IPS DF 19.7 (cell line): ENCODE measurements around the gene KNTC1.
"Not testable (repeated sequence)": the region's sequence is repeated elsewhere in the genome, so short reads cannot be mapped to it uniquely, and the experiment has no call there.

Experiments used
- DNase-seq: peaks from one replicate; pipeline ENCODE4 v3.0.0-alpha.2; 2013; ENCODE audit warnings: low read depth, low spot score

Gene KNTC1

DNA sequence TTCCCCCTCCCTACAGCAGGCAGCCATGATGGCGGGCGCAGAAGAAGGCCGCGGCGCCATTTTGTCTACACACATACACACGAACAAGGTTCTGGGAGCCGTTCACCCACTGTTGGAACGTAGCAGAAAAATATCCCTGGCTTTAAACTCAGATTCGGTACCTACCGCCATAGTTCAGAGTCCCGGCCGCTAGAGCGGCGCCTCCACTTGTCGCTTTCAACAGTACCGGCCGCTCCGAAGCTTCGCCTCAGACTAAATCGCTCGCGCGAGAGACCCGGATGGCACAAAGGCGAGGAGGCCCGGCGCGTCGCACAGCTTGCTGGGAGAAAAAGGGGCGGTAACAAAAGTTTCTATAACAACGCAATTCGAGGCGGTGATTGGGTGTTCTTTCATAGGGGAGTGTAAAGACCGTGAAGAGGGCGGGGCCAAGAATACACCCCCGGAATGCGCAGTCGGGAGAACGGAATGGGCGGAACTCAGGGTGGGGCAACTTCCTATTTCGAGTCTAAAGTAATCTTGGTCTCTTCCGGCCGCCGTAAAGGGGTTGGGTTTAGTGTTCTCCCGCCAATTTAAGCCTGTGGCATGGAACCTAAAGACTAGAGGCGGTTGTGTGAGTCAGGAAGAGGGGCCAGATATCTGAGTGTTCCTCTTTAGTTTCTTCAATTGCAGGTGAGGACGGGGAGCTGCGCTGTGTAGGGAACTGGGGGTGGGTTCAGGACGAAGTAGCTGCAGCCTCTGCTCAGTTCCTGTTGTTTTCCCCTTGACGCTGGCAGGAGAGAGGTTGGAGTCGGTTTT lies at the start of gene KNTC1, which contains the start of gene RSRC2:
Gene KNTC1 (plus strand): TSS at position 567 of the 795 bp plus-strand sequence. CDS start 2,815 bp downstream, outside the sequence.
Gene RSRC2 (minus strand): TSS at position 254 of the 795 bp plus-strand sequence. CDS start 83 bp downstream, at position 171.
- DNase-seq: peak; percentile 96

- no peak for DNase-seq
These were observed 46.3 kb upstream of the KNTC1 start for GRCh38 chr12:122480753-122481152.

GRCh38 chr12:122481861-122482260 lies 45.2 kb upstream of the KNTC1 start:
- DNase-seq: no peak

GRCh38 chr12:122483969-122484368 lies 43.1 kb upstream of the KNTC1 start:
- DNase-seq: no peak

GRCh38 chr12:122484385-122484784 lies 42.7 kb upstream of the KNTC1 start:
- DNase-seq: not testable (repeated sequence)

- DNase-seq: not testable (repeated sequence)
These were observed 40.7 kb upstream of the KNTC1 start for GRCh38 chr12:122486360-122486759.

- DNase-seq: no peak
These were observed 40.1 kb upstream of the KNTC1 start for GRCh38 chr12:122486805-122487426.

DNA sequence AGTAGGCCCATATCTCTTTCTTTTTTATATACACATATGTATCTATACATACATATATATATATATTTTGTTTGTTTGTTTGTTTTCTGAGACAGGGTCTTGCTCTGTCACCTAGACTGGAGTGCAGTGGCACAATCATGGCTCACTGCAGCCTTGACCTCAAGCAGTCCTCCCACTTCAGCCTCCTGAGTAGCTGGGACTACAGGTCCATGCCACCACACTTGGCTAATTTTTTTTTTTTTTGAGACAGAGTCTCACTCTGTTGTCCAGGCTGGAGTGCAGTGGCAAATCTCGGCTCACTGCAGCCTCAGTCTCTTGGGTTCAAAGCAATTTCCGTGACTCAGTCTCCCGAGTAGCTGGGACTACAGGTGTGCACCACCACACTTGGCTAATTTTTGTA lies 39.2 kb upstream of the KNTC1 start:
- DNase-seq: not testable (repeated sequence)

- no peak for DNase-seq
These were observed 38.0 kb upstream of the KNTC1 start for GRCh38 chr12:122489038-122489437.

- DNase-seq: no peak
These were observed 35.1 kb upstream of the KNTC1 start for GRCh38 chr12:122491991-122492390.

- DNase-seq: not testable (repeated sequence)
These were observed 33.8 kb upstream of the KNTC1 start for GRCh38 chr12:122493222-122493621.

DNA sequence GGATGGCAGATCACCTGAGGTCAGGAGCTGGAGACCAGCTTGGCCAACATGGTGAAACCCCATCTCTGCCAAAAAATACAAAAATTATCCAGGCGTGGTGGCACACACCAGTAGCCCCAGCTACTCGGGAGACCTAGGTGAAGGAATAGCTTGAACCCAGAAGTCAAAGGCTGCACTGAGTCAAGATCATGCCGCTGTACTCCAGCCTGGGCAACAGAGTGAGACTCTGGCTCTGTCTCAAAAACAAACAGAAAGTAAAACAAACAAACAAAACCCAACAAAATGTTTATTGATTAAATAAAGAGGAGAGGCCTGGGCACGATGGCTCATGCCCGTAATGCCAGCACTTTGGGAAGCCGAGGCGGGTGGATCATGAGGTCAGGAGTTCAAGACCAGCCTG lies 31.8 kb upstream of the KNTC1 start:
- no peak for DNase-seq

DNA sequence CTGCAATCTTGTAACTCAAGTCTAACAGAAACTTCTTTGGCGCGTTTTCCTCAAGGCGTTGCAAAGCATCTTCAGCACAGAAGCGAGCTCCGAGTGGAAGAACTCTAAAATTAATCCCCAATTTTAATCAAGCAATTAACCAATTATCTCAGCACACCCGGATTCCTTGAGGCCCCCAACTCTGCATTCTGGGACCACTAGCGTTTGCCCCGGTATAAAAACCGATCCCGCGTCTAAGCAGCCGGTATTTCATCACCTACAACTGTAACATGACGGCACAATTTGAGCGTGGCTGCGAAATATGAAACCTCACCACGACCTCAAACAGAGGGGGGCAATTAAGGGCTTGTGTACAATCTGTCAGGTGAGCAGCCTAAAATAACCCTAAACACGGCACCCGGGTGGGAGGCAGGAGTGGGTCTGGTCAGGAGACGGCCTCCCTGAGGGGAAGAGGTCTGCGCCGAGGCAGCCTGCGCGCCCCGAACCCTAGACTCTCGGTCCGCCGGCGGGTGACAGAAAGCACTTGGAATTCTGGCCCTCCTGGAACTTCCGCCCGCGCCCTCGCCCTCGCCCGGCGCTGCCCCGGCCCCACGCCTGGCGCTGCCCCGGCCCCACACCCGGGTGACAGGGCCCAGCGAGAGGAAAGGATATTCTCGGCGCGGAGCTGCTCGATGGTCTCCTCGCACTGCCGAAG lies 26.9 kb upstream of the KNTC1 start:
- no peak for DNase-seq

DNA sequence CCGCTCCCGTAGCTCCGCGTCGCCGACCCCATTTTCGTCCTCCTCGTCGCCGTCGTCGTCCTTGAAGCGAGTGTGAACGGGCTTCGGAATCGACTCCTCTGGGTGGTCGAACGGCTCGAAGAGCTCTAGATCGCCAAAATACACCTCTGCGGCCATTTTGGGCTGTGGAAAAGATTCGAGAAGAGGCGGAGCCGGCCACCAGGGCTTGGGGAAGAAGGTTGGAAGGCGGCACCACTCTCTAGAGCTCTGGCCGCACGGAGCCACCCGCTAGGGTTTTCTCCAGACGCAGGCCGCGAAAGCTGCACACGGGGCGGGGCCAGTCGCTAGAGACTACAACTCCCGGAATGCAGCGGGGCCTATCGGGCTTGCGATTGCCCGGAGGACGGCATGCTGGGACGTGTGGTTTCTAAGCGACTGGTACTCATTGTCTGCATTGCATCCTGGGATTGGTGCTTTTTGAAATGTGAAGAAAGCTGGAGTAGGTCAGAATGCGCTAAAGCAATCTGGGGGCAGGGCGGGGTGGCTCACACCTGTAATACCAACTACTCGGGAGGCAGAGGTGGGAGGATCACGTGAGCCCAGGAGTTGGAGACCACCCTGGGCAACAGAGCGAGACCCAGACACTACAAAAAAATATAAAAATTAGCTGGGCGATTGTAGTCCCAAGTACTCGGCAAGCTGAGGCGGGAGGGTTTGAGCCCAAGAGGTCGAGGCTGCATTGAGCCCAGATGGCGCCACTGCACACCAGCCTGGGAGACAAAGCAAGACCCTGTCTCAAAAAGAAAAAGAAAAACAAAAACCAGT lies 26.2 kb upstream of the KNTC1 start, which contains the start of gene ZCCHC8:
Gene ZCCHC8 (minus strand): TSS at position 248 of the 804 bp plus-strand sequence. CDS start 92 bp downstream, at position 156.
- DNase-seq: peak; percentile 99

- DNase-seq: no peak
These were observed 25.5 kb upstream of the KNTC1 start for GRCh38 chr12:122501489-122501989.

DNA sequence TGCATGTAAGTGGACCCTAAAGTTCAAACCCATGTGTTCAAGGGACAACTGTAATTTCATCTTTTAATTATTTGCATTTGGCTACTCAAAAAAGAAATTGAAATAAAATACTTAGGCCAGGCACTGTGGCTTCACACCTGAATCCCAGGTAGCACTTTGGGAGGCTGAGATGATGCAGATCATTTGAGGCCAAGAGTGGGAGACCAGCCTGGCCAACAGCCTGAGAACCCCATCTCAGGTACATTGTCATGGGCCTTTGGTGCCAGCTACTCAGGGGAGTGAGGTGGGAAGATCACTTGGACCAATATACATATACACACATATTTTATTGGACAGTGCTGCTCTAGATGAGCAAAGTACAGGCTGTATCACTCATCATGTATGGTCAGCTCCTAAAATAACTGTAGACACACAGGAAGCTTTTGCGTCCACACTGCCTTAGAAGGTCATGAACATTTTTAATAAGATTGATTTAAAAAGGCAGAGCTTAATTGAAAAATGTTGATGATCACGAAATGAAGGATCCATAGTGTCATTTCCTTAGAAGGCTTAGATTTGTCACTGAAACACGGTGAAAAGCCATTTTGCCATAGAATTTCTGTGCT lies 23.8 kb upstream of the KNTC1 start:
- no peak for DNase-seq

DNA sequence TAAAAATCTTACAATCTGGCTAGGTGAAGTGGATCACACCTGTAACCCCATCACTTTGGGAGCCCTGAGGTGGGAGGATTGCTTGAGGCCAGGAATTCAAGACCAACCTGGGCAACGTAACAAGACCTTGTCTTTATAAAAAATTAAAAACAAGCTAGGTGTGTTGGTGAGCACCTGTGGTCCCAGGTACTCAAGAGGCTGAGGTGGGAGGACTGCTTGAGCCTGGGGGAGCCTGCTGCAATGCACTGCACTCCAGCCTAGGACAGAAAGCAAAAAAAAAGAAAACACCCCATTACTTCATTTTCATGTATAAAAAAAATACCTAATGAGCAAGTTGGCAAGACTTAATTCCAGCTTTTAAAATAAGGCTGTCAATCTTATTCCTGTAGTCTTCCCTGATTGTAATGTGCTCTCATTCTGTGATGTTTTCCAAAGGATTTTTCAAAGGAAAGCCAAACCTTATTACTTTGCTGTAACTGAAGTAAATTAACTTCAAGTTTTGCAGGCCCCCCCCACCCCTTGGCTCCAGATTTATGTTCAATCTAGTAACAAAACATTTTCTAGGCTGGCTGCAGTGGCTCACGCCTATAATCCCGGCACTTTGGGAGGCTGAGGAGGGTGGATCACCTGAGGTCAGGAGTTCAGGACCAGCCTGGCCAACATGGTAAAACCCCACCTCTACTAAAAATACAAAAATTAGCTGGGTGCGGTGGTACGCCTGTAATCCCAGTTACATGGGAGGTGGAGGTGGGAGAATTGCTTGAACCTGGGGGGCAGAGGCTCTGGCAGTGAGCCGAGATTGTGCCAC lies 23.1 kb upstream of the KNTC1 start:
- no peak for DNase-seq

DNA sequence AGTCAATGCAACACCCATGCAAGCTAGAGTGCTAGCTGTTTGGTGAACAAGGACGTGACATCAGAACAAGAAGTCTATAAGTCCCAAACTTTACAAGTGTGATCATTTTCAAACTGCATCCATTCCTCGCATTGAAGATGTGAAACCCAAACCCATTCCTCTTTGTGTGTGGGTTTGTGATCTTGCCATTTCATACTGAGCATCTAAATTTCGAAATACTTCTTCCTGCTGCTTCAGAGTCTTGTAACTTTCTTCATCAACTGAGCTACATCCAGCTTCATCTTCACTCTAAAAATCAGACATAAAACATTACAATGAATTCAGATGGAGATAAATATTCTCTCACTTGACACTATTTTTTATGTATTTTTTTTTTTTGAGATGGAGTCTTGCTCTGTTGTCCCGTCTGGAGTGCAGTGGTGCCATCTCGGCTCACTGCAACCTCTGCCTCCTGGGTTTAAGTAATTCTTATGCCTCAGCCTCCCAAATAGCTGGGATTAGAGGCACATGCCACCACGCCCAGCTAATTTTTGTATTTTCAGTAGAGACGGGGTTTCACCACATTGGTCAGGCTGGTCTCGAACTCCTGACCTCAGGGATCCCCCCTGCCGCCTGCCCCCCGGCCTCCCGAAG lies 21.5 kb upstream of the KNTC1 start:
- no peak for DNase-seq

GRCh38 chr12:122506393-122506938 lies 20.6 kb upstream of the KNTC1 start:
- DNase-seq: no peak
